ENCODE results near the gene DLG2. TPM values are rescaled to one million over a fixed set of nuclear protein-coding genes. Genes with fewer than 3 reads are reported as not detected.

Gene DLG2
- total RNA-seq, 3 donors from 2014 or later (not counting 1 experiment from before 2014, with no cell fraction given) = 1.7 to 2.9 (median 2.2) TPM

DNA sequence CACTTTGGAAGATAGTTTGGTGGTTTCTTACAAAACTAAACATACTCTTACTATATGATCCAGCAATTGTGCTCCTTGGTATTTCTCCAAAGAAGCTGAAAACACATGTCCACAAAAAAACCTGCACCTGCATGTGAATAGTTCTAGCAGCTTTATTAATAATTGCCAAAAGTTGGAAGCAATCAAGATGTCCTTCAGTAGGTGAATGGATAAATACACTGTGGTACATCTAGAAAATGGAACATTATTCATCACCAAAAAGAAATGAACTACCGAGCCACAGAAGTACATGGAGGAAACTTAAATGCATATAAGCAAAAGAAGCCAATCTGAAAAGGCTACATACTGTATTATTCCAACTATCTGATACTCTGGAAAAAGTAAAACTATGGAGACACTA, 1771.9 kb downstream of the DLG2 start:
- H3K27ac Mint-ChIP-seq = no peak overlapping the region
- Histone ChIP-seq H3K27me3 (ENCODE audit: control insufficient read depth, insufficient read depth, low read length) (no peaks in the 10 kb centered on the region), H3K36me3 (ENCODE audit: control insufficient read depth, insufficient read depth, low read length) (no peaks in the 10 kb centered on the region), H3K27ac (ENCODE audit: low read length) (no peak overlapping the region), H3K4me3 (ENCODE audit: low read length) (no peak overlapping the region), H3K4me1 (ENCODE audit: control insufficient read depth, insufficient read depth, low read length) (no peaks in the 10 kb centered on the region), H3K9me3 (ENCODE audit: control insufficient read depth, insufficient read depth, low read length) (no peaks in the 10 kb centered on the region)
- intact Hi-C loops (cut with micrococcal nuclease) = no loop called here
- no peak overlapping the region for H3K4me3 Mint-ChIP-seq
- peaks cover 9 to 10% of the 10 kb centered on the region in 2 donors for H3K9me3 Mint-ChIP-seq
- WGBS (ENCODE audit: insufficient coverage) = no CpG with 5 or more reads among the region's 1 CpG
- TF ChIP-seq, protein P1, sequence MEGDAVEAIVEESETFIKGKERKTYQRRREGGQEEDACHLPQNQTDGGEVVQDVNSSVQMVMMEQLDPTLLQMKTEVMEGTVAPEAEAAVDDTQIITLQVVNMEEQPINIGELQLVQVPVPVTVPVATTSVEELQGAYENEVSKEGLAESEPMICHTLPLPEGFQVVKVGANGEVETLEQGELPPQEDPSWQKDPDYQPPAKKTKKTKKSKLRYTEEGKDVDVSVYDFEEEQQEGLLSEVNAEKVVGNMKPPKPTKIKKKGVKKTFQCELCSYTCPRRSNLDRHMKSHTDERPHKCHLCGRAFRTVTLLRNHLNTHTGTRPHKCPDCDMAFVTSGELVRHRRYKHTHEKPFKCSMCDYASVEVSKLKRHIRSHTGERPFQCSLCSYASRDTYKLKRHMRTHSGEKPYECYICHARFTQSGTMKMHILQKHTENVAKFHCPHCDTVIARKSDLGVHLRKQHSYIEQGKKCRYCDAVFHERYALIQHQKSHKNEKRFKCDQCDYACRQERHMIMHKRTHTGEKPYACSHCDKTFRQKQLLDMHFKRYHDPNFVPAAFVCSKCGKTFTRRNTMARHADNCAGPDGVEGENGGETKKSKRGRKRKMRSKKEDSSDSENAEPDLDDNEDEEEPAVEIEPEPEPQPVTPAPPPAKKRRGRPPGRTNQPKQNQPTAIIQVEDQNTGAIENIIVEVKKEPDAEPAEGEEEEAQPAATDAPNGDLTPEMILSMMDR (IDR thresholded peaks at IDR 0.05) = no peak
- no peaks in the 10 kb centered on the region for H3K27me3 Mint-ChIP-seq (ENCODE audit: low read depth in 2 of 2)
- no peak for ATAC-seq
- no peaks in the 10 kb centered on the region for H3K4me1 Mint-ChIP-seq
- no peaks in the 10 kb centered on the region for H3K36me3 Mint-ChIP-seq
- DNase-seq = no peak

GRCh38 chr11:83852775-83853442, 1774.2 kb downstream of the DLG2 start:
- WGBS (ENCODE audit: insufficient coverage) = 71% methylated on average over 1 of the region's 1 CpG
- ATAC-seq = no peak

GRCh38 chr11:83852012-83852411, 1775.1 kb downstream of the DLG2 start:
- 86% methylated on average over 3 of the region's 3 CpGs for WGBS (ENCODE audit: insufficient coverage)
- peaks cover 6 to 8% of the 10 kb centered on the region in 2 donors for H3K9me3 Mint-ChIP-seq
- Histone ChIP-seq H3K4me1 (ENCODE audit: control insufficient read depth, insufficient read depth, low read length) (no peaks in the 10 kb centered on the region), H3K9me3 (ENCODE audit: control insufficient read depth, insufficient read depth, low read length) (no peaks in the 10 kb centered on the region), H3K27me3 (ENCODE audit: control insufficient read depth, insufficient read depth, low read length) (no peaks in the 10 kb centered on the region), H3K27ac (ENCODE audit: low read length) (no peak overlapping the region), H3K4me3 (ENCODE audit: low read length) (no peak overlapping the region), H3K36me3 (ENCODE audit: control insufficient read depth, insufficient read depth, low read length) (no peaks in the 10 kb centered on the region)
- H3K4me3 Mint-ChIP-seq = no peak overlapping the region
- H3K36me3 Mint-ChIP-seq = no peaks in the 10 kb centered on the region
- TF ChIP-seq, protein P1 (IDR thresholded peaks at IDR 0.05) = no peak
- no peaks in the 10 kb centered on the region for H3K27me3 Mint-ChIP-seq (ENCODE audit: low read depth in 2 of 2)
- intact Hi-C loops (cut with micrococcal nuclease) = no loop called here
- no peaks in the 10 kb centered on the region for H3K4me1 Mint-ChIP-seq
- DNase-seq = no peak
- H3K27ac Mint-ChIP-seq = no peak overlapping the region
- ATAC-seq = no peak

More at GRCh38 chr11:83852775-83853442, 1774.2 kb downstream of the DLG2 start:
- no peaks in the 10 kb centered on the region for H3K4me1 Mint-ChIP-seq
- H3K27ac ChIP-seq (ENCODE audit: low read length) = no peak overlapping the region
- H3K4me1 ChIP-seq (ENCODE audit: control insufficient read depth, insufficient read depth, low read length) = no peaks in the 10 kb centered on the region
- H3K27me3 Mint-ChIP-seq (ENCODE audit: low read depth in 2 of 2) = no peaks in the 10 kb centered on the region
- H3K4me3 ChIP-seq (ENCODE audit: low read length) = no peak overlapping the region
- DNase-seq = no peak
- peaks cover 6 to 8% of the 10 kb centered on the region in 2 donors for H3K9me3 Mint-ChIP-seq
- no peak overlapping the region for H3K4me3 Mint-ChIP-seq
- no peaks in the 10 kb centered on the region for H3K27me3 ChIP-seq (ENCODE audit: control insufficient read depth, insufficient read depth, low read length)
- no peaks in the 10 kb centered on the region for H3K9me3 ChIP-seq (ENCODE audit: control insufficient read depth, insufficient read depth, low read length)
- intact Hi-C loops (cut with micrococcal nuclease) = no loop called here
- TF ChIP-seq, protein P1 (IDR thresholded peaks at IDR 0.05) = no peak
- H3K27ac Mint-ChIP-seq = no peak overlapping the region
- H3K36me3 Mint-ChIP-seq = no peaks in the 10 kb centered on the region
- H3K36me3 ChIP-seq (ENCODE audit: control insufficient read depth, insufficient read depth, low read length) = no peaks in the 10 kb centered on the region
